HT1080 (cell line): Measurements from ENCODE around the gene UBE2K. TPM values are rescaled to one million over a fixed set of nuclear protein-coding genes. Genes with fewer than 3 reads are reported as not detected.
"Not testable (repeated sequence)": the region's sequence is repeated elsewhere in the genome, so short reads cannot be mapped to it uniquely, and the experiment has no call there.

Experiments
- DNase-seq: peaks from one replicate; pipeline ENCODE4 v3.0.0-alpha.2; 2015; ENCODE audit warnings: low read depth
- total RNA-seq: library from RNA; depleted of rRNA; stranded (reverse); fragments of >200 nt; shearing (Covaris generic); gene quantifications from 2 replicates; pipeline ENCODE4 v1.2.3, GENCODE V29; 2014

The UBE2K gene
- total RNA-seq, 1 experiment from 2014 or later: 102 TPM

GRCh38 chr4:39721788-39722187 is 23.9 kb downstream of the UBE2K start:
- no peak for DNase-seq

GRCh38 chr4:39729557-39729956 is 31.6 kb downstream of the UBE2K start:
- DNase-seq: no peak

- peak; percentile 37 for DNase-seq
Measured at GRCh38 chr4:39730072-39730471, 32.1 kb downstream of the UBE2K start.

- DNase-seq: no peak
Measured at GRCh38 chr4:39731908-39732307, 34.0 kb downstream of the UBE2K start.

- DNase-seq: peak; percentile 92
Measured at GRCh38 chr4:39732728-39733127, 34.8 kb downstream of the UBE2K start.

- not testable (repeated sequence) for DNase-seq
Measured at GRCh38 chr4:39739591-39739990, 41.7 kb downstream of the UBE2K start.

GRCh38 chr4:39741401-39741800 is 43.5 kb downstream of the UBE2K start:
- no peak for DNase-seq

GRCh38 chr4:39745920-39746319 is 48.0 kb downstream of the UBE2K start:
- no peak for DNase-seq

GRCh38 chr4:39750216-39750615 is 52.3 kb downstream of the UBE2K start:
- no peak for DNase-seq

- no peak for DNase-seq
Measured at GRCh38 chr4:39754309-39754708, 56.4 kb downstream of the UBE2K start.

- no peak for DNase-seq
Measured at GRCh38 chr4:39756159-39756558, 58.2 kb downstream of the UBE2K start.

GRCh38 chr4:39758176-39758575 is 60.2 kb downstream of the UBE2K start:
- DNase-seq: no peak

GRCh38 chr4:39759569-39759968 is 61.6 kb downstream of the UBE2K start:
- no peak for DNase-seq

- DNase-seq: no peak
Measured at GRCh38 chr4:39761005-39761667, 63.2 kb downstream of the UBE2K start.

- DNase-seq: no peak
Measured at GRCh38 chr4:39763714-39764572, 66.0 kb downstream of the UBE2K start.

GRCh38 chr4:39770005-39770404 is 72.1 kb downstream of the UBE2K start:
- no peak for DNase-seq

- DNase-seq: no peak
Measured at GRCh38 chr4:39770471-39770870, 72.5 kb downstream of the UBE2K start.

- DNase-seq: no peak
Measured at GRCh38 chr4:39770969-39771724, 73.2 kb downstream of the UBE2K start.

GRCh38 chr4:39781988-39782387 is 84.1 kb downstream of the UBE2K start:
- DNase-seq: not testable (repeated sequence)

GRCh38 chr4:39785083-39785482 is 87.1 kb downstream of the UBE2K start:
- no peak for DNase-seq

GRCh38 chr4:39786838-39787237 is 88.9 kb downstream of the UBE2K start:
- no peak for DNase-seq

GRCh38 chr4:39792128-39792527 is 94.2 kb downstream of the UBE2K start:
- DNase-seq: no peak
